Measurements from ENCODE around the gene SDC1.

Gene SDC1

DNA sequence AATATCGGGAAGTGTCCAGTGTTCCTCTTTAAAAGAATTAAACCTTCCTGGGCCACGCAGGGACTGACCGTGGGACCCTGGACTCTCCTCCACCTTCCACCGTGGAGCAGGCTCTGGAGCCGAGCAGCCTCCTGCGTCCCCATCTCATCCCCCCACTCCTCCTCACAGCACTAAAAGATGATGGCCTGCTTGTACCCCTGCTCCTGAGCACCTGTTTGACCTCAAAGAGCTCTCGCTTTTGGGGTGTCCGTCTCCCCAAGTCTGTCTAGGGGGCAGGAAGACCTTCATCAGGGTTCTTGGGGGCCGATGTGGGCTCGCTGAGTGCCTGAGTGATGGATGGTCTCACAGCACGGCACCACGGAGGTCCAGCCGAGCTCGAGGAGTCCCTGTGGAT, 1.2 kb upstream of the SDC1 start:
- DNase-seq: no peak

DNA sequence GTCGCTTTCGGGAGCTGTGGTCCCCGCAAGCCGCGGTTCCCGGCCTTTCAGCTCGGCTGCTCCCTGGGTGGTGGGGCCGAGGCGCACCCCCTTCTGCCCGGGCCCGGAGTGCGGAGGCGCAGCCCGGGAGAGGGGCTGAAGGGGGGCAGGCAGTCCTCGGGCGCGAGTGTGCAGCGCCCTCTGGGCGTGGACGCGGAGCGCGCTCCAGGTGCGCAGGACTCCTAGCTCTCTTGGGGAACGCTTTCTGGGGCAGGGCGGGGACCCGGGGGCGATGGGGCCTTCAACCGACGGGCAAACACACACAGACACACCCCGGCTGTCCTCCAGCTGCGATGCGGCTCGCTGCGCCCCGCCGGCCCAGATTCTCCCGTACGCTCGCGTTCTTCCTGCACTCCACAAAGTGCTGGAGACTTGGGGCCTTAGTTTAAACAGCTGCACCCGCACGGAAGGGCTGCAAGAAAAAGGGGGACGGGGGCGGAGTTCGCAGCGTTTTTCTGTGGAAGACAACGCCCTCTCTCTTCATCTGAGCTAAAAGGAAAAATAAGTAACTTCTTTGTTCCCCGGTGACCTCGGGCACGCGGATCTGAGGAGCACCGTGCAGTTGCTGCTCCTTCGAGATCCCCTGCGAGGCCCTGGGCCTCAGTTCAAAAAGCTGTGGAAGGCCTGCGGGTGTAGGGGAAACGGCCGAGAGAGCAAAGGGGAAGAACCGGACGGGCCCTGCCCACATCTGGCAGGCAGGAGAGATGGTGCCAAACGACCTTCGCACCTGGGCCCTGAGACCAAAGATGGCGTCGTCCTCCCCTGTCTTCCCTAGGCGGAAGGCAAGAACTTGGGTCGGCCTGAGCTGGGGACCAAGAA, 593 bp upstream of the SDC1 start:
- DNase-seq: peak; percentile 66

GRCh38 chr2:20224164-20224715, 690 bp downstream of the SDC1 start:
- no peak for DNase-seq

DNA sequence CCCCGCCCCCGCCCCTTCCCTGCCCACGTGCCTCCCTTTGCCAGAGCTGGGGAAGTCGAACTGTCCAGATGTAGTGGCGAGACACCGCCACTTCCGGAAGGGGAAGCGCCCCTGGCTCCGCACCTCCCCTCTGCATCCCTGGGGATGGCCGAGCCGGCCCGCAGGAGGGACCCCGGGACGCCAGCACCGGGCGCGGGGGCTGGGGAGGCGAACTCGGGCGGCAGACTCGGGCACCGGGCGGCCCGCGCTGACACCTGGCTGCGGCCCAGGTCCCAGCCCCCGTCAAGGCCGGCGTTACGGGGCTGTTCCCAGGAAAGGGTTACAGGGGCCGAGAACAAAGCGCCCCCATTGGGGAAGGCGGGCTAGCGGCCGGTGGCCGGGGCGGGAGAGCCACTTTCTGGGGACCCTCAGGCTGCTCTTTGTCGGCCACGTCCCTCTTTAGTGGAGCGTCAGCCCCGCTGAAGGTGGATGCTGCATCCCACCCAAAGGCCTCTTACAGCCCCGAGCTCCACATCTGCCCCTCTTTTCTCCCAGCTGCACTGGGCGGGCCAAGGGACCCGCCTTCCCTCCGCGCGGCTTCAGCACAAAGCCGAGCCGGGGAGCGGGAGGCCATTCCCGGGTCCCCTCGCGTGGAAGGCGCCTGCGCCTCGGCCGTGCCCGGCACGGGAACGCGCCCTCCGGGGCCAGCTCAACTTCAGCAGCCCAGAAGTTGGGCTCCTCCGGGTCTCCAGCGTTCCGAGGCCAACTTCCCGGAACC, 1.3 kb downstream of the SDC1 start:
- peak; percentile 54 for DNase-seq

DNA sequence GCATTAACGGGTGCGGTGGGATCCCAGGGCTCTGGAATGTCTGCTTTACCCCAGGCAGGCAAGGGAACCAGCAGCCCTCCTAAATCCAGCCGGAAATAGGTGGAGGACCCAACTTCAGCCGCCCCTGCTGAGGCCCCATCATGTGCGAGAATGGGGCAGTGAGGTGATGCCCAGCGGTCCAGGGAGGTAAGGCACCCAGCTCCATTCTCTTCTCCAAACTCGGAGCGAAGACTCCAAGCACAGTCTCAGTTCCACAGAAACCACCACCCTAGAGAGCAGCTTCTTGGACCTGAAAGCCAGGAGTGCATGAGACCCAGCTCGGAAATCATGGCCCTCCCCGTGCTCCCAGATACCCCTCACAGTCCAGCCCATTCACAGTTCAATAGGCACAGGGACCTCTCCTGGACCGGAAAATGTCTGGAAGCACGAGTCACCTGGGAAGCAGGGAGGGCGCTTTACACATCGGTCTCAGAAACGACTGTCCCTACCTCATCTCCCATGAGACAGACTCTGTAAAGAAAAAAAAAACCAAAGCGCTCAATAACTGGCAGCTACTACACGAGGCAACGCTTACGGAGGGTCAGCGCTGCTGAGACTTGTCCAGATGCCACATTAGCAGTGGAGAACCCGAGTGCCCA, 2.0 kb downstream of the SDC1 start:
- DNase-seq: no peak

- no peak for DNase-seq
These were observed 2.7 kb downstream of the SDC1 start for GRCh38 chr2:20222014-20222768.

- no peak for DNase-seq
These were observed 3.4 kb downstream of the SDC1 start for GRCh38 chr2:20221555-20221973.

DNA sequence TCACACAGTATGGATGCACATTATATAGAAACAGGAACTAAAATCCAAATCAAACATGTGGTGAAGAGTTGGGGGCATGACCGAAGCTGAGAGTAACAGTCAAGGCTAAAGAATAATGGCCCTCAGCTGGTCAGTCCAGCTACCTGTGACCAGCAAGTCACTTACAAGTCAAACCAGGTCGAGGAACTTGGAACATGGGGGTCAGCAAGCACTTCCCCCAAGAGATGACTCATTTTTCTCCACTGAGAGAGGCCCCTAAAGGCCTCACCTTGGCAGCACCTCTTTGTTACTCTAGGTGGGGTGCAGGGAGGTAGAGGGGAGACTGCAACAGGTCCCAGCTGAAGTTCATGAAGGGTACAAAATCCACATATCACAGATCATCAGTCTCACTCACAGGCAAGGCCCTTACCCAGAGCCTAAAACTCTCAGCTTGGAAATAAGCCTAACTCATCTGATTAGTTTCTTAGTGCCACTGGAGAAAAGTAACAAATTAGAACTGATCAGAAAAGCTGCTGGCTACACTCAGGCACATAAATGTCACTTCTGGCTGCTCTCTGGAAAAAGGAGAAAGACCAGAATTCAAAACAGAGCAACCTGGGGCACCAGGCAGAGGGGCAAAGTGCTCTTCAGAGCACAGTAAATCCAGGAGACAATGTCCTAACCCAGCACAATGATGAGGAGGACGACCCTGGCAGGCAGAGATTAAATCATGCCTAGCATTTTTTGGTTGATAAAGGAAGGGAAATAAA, 4.0 kb downstream of the SDC1 start:
- no peak for DNase-seq

DNA sequence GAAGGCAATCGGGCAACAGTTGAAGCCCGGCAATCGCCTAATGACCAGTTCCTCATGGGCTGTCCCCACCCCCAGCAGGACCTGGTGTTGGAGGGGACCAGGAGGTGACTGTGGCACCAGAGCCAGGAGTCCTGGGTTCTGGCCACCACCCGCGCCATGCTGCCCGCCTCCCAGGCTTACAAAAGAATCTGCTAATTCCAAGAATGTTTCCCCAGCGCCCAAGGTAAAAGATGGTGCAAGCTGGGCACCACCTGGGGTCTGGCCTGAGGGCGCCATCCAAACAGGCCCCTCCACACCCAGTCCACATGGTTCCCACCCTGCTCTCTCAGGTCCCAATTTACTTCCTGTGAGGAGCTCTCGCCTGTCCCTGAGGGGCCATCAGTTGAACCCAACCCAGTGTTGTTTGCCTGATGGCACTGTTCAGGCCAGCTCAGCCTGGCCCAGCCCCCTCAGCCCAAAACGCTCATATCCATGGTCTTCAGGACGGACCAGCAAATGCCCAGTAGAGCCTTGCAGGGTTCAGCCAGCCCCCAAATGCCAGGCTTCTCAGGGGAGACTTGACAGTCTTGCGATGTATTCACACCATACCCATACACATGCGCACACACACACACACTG, 5.1 kb downstream of the SDC1 start:
- DNase-seq: no peak

DNA sequence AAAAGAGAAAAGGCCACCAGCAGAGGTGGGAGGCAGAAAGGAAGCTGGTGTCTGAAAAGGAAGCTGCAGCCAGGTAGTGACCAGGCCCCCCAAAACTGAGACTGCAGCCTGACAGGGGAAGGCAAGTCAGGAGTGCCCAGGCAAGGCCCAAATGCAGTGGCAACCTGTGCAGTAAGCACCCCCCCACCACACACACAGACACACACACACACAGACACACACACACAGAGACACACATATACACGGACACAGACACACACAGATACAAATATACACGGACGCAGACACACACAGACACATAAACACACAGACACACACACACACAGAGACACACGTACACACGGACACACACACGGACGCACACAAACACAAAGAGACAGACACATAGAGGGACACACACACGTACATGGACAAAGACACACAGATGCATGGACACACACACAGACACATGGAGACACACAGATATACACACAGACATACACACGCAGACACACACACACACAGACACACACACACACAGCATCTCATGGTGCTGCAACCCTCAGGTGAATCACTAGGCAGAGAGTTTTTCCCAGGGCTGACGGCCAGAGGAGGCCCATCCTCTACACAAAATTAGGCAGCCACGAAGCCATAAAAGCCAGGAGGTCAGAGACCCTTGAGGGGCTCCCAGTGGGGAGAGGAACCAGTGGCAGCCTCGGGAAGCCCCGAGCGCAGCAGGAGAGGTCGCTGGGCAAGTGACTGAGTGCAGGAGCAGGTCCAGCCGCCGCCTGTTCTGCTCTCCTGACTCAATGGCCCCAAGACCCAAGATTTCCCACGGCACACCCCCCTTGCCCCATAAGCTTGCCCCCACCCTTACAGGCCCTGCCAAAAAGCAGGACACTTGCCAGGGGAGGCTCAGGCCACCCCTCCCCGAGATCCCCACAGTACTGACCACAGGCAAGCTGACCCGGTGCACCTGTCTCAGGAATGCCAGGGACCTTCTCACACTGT, 6.3 kb downstream of the SDC1 start:
- no peak for DNase-seq

DNA sequence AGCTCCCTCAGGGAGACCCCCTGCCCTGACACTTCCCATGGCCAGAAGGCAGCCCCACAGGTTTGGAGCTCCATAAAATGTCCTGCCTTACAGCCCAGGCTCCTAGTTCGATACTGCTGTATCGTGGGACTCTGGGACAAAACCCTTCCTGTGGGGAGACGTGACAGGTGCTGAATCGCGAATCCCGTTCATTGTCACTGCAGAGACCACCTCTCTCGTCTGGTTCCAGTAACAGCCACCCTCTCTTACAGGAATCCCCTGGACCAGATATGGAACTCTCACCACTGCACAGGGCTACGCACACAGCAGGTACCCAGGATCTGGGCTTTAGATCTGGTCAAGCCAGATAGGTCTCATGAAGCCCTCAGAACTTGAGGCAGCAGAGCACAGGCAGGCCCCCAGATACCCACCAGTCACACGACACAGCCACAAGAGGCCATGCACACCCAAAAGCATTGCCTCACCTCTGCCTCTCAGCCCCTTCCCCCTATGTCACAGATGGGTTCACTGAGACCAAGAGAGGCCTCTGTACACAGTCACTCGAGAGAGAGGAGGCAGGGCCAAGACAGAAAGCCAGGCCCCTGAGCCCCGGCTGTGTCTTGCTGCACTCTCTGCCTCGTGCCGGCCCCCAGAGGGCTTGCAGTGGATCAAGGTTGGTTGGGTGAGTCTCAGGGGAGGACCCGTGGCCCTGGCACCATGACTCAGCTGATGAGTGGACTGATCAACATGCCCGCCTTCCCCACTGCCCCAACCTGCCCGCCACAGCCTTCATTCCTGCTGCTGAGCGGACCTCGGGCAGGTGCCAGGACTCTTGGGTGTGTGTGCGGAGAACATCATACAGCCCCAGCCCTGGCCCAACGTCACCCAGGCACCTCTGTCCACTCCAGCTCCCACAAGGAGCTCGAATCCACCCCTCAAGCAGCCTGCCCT, 7.6 kb downstream of the SDC1 start:
- DNase-seq: no peak

GRCh38 chr2:20216130-20217025, 8.6 kb downstream of the SDC1 start:
- DNase-seq: no peak

DNA sequence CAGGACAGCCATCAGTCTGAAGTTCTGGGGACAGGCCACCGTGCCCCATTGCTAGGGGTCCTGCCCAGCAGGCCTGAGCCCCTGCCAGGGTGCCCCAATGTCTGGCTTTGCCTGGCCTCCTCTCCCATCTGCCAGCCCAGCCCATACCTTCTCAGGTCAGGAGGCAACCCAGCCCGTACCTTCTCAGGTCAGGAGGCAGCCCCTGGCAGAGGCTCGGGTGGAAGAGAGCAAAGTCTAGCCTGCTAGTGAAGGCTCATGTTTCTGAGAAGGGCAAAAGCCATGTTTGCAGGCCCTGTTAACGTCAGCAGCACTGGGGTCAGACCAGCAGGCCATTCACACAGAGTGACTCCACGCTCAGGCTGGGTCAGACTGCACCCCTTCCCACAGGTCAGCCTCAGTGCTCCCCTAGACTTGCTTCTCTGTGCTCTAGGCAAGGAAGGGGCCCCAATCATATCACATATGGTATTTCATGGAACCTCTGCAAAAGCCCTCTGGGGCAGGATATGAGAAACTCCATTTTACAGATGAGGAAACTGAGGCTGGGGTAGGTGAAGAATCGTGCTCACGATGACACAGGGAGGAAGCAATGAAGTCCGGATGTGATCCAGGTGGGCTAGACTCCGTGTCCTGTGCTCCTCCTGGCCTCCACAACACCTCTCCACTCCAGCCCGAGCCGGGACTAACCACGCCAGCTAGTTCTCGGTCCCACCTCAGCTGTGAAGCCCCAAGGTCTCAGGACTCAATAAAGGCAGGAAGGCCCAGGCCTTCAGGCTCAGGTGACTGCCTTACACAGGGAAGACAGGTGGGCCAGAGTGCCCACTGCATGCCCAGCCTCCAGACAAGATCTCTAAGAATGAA, 9.5 kb downstream of the SDC1 start:
- no peak for DNase-seq

GRCh38 chr2:20214566-20215182, 10.3 kb downstream of the SDC1 start:
- no peak for DNase-seq

DNA sequence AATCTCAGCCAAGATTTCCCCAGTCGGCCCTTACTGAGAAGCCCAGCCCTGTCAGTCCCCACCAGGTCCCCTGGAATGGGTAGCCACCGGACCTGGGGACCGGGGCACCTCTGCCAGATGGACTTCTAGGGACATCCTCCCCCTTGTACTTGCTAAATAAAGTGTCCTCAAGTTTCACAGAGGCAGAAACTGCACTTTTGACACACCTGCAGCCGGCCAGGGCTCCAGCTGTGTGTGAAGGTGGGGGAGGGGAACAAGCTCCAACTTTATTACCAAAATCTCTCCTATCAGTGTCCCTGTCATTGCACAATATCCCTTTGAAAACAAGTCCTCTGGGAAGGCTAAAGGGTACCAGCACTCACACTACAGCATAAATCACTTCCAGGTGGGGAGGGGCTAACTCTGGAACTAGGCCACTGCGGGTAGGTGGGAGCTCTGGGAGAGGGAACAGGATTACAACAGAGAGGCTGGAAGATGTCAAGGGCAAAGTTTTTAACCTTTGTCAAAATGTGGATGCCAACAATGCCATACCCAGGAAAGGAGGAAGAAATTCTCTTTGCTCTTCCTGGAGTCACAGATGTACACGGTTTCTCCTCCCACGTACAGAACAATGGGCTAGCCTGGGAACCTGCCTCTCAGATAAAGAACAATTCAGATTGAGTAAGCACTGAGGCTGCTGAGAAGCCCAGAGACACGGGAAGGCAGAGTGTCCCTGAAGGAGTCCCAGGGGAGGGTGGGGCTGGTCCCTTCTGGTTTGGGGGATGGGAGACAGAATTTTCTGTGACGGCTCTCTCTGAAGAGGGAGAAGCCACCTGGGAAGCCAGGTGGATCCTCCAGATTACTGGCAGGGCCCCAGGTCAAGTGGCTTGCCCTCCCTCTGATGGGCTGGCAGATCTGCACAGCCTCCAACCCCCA, 11.0 kb downstream of the SDC1 start:
- DNase-seq: no peak
